Colonic mucosa (tissue), 4 donors: ENCODE measurements around the gene GPR146. TPM values are rescaled to one million over a fixed set of nuclear protein-coding genes. Genes with fewer than 3 reads are reported as not detected.

Experiments
- DNase-seq: peaks from one replicate; pipeline ENCODE4 v3.0.0-alpha.2; 2020
- H3K27ac ChIP-seq: fragments of 200-600 bp; one replicate; pipeline ENCODE4 v1.8.0; 2021
- H3K27me3 ChIP-seq: fragments of 200-600 bp; one replicate; pipeline ENCODE4 v1.8.0; 2021
- H3K36me3 ChIP-seq: fragments of 200-600 bp; one replicate; pipeline ENCODE4 v1.8.0; 2021
- H3K4me1 ChIP-seq: fragments of 200-600 bp; one replicate; pipeline ENCODE4 v1.8.0; 2021; ENCODE audit warnings: mild to moderate bottlenecking
- H3K4me3 ChIP-seq: fragments of 200-600 bp; one replicate; pipeline ENCODE4 v1.8.0; 2021
- H3K9ac ChIP-seq, 2 donors: one replicate each; pipeline ENCODE4 v1.7.0; 2013; ENCODE audit warnings: control low read depth in 2 of 2, low read depth in 2 of 2, low read length in 2 of 2
- H3K9me3 ChIP-seq: fragments of 200-600 bp; one replicate; pipeline ENCODE4 v1.8.0; 2021
- CTCF ChIP-seq: fragments of 200-600 bp; IDR thresholded peaks from one replicate; pipeline ENCODE4 v1.8.0; 2022; ENCODE audit warnings: antibody characterized with exemption, mild to moderate bottlenecking
- intact Hi-C: fragments of 100-400 bp; cut with DNase I; formaldehyde crosslinking; loops from one replicate; pipeline ENCODE4 v1.14.1; 2022
- total RNA-seq, 2 donors: library from RNA; stranded (reverse); fragmentation: NEBNext Ultra II Directional in 1 of 2; extraction: Animal tissue kit (Norgen Biotek cat#: 25700) in 1 of 2; gene quantifications; one replicate each; pipeline ENCODE4 v1.2.1, GENCODE V29; 2021
- donor health status: healthy.
- donor health status: DM: no; HTN: no; CAD: no.
- donor health status: DM: no; HTN: no; CAD: no.

Gene GPR146
- total RNA-seq, 2 donors from 2014 or later, result 2.9 to 9.0 TPM

GRCh38 chr7:1098243-1099153 lies 54.2 kb downstream of the GPR146 start:
- H3K9me3 ChIP-seq, result no peaks in the 10 kb centered on the region
- H3K27me3 ChIP-seq, result no peaks in the 10 kb centered on the region
- no peak overlapping the region for H3K9ac ChIP-seq
- H3K4me3 ChIP-seq, result no peak overlapping the region
- DNase-seq, result no peak
- H3K4me1 ChIP-seq, result no peaks in the 10 kb centered on the region
- H3K36me3 ChIP-seq, result no peaks in the 10 kb centered on the region
- intact Hi-C loops, result no loop called here
- H3K27ac ChIP-seq, result no peak overlapping the region
- TF ChIP-seq CTCF, result no peak

GRCh38 chr7:1099154-1099542 lies 54.8 kb downstream of the GPR146 start:
- DNase-seq, result no peak
- TF ChIP-seq CTCF, result no peak
- intact Hi-C loops, result no loop called here

GRCh38 chr7:1099637-1100036 lies 55.3 kb downstream of the GPR146 start:
- Histone ChIP-seq H3K27ac (no peak overlapping the region), H3K9ac (no peak overlapping the region), H3K9me3 (no peaks in the 10 kb centered on the region), H3K27me3 (no peaks in the 10 kb centered on the region), H3K4me3 (no peak overlapping the region), H3K36me3 (no peaks in the 10 kb centered on the region), H3K4me1 (no peaks in the 10 kb centered on the region)
- DNase-seq, result no peak
- intact Hi-C loops, result no loop called here
- TF ChIP-seq CTCF, result no peak

More at GRCh38 chr7:1099154-1099542, 54.8 kb downstream of the GPR146 start:
- Histone ChIP-seq H3K9me3 (no peaks in the 10 kb centered on the region), H3K4me1 (no peaks in the 10 kb centered on the region), H3K4me3 (no peak overlapping the region), H3K36me3 (no peaks in the 10 kb centered on the region), H3K27me3 (no peaks in the 10 kb centered on the region), H3K27ac (no peak overlapping the region), H3K9ac (no peak overlapping the region)

DNA sequence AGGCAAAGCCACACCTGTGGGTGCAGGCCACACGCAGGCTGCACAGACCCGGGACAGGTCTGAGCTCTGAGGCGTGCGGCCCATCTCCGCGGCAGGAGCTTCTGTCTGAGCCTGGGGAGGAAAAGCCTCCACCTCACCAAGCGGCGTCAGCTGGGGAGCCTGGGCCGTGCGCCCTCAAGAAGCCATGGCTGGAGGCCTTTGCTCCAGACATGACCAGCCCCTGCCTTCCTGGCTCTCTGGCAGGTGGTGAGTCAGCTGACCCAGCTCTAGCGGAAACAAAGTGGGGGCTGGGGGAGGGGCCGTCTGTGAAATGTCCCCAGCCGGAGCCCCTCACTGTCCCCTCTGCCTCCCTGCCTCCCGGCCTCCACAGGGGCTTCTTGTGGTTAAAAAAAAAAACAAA lies 56.0 kb downstream of the GPR146 start:
- Histone ChIP-seq H3K9me3 (no peaks in the 10 kb centered on the region), H3K27me3 (no peaks in the 10 kb centered on the region), H3K9ac (no peak overlapping the region), H3K27ac (no peak overlapping the region), H3K4me3 (no peak overlapping the region), H3K36me3 (no peaks in the 10 kb centered on the region), H3K4me1 (no peaks in the 10 kb centered on the region)
- DNase-seq, result no peak
- no peak for TF ChIP-seq CTCF
- intact Hi-C loops, result no loop called here

- no peak overlapping the region for H3K9ac ChIP-seq
- no peak overlapping the region for H3K4me3 ChIP-seq
- intact Hi-C loops, result no loop called here
- no peaks in the 10 kb centered on the region for H3K9me3 ChIP-seq
- no peaks in the 10 kb centered on the region for H3K36me3 ChIP-seq
- H3K27me3 ChIP-seq, result no peaks in the 10 kb centered on the region
- no peaks in the 10 kb centered on the region for H3K4me1 ChIP-seq
- H3K27ac ChIP-seq, result no peak overlapping the region
- no peak for DNase-seq
- no peak for TF ChIP-seq CTCF
These were observed 56.7 kb downstream of the GPR146 start for GRCh38 chr7:1100834-1101562.
